A673 (cell line): ENCODE data around the gene AGMO. TPM values are rescaled to one million over a fixed set of nuclear protein-coding genes. Genes with fewer than 3 reads are reported as not detected.

Experiments used
- BruUV-seq: library from RNA; stranded (reverse); fragments of 400-500 nt; replicated peaks from 2 replicates; lab custom pipeline; 2021; lab: Mats Ljungman, UMichigan
- CTCF ChIA-PET: fragments of 300-600 bp; sonication (Branson Sonifier 250); formaldehyde crosslinking; loops from one replicate; lab custom pipeline; 2022; ENCODE audit warnings: antibody characterized with exemption; lab: Charles Lee
- POLR2A ChIA-PET: fragments of 300-600 bp; sonication (Branson Sonifier 250); formaldehyde crosslinking; loops from one replicate; lab custom pipeline; 2022; ENCODE audit warnings: antibody characterized with exemption; ENCODE audit not compliant: low non-redundant PET; lab: Charles Lee
- DNase-seq: peaks from one replicate; pipeline ENCODE4 v3.0.0-alpha.2; 2015; ENCODE audit warnings: low spot score
- H3K27ac ChIP-seq: fragments of 200-600 bp; sonication (generic); 2 replicates; pipeline ENCODE4 v1.5.1; 2016; ENCODE audit warnings: mixed run types, low read depth, mild to moderate bottlenecking, mixed read lengths, antibody characterized with exemption, low read length; ENCODE audit not compliant: poor library complexity, severe bottlenecking
- H3K27me3 ChIP-seq: fragments of 200-600 bp; sonication (generic); replicated peaks from 2 replicates; pipeline ENCODE4 v1.6.1; 2017; ENCODE audit warnings: mixed run types, low read depth, mild to moderate bottlenecking, mixed read lengths, antibody characterized with exemption, low read length; ENCODE audit not compliant: insufficient read depth, poor library complexity
- H3K36me3 ChIP-seq: fragments of 200-600 bp; sonication (generic); 2 replicates; pipeline ENCODE4 v1.6.1; 2016; ENCODE audit warnings: mixed run types, mild to moderate bottlenecking, mixed read lengths, antibody characterized with exemption, low read length; ENCODE audit not compliant: insufficient read depth, poor library complexity, severe bottlenecking
- H3K4me1 ChIP-seq: fragments of 200-600 bp; sonication (generic); 2 replicates; pipeline ENCODE4 v1.6.1; 2017; ENCODE audit warnings: mixed run types, mild to moderate bottlenecking, mixed read lengths, antibody characterized with exemption, low read length; ENCODE audit not compliant: insufficient read depth, poor library complexity, severe bottlenecking
- H3K4me3 ChIP-seq: fragments of 200-600 bp; sonication (generic); 2 replicates; pipeline ENCODE4 v1.5.1; 2016; ENCODE audit warnings: low read depth, mixed run types, mild to moderate bottlenecking, mixed read lengths, low read length; ENCODE audit not compliant: poor library complexity, severe bottlenecking
- H3K9me3 ChIP-seq: fragments of 200-600 bp; sonication (generic); 2 replicates; pipeline ENCODE4 v1.6.1; 2016; ENCODE audit warnings: mixed run types, low read depth, mild to moderate bottlenecking, mixed read lengths, antibody characterized with exemption, low read length; ENCODE audit not compliant: poor library complexity, severe bottlenecking
- CTCF ChIP-seq: fragments of 300-800, 200-600 bp; sonication (generic); conservative IDR thresholded peaks from 2 replicates; pipeline ENCODE4 v1.5.1; 2017; ENCODE audit warnings: low read depth, mild to moderate bottlenecking, antibody characterized with exemption, low read length, moderate library complexity, mixed read lengths
- EZH2 ChIP-seq: fragments of 200-600 bp; sonication (generic); IDR thresholded peaks from 2 replicates; pipeline ENCODE4 v1.6.1; 2017; ENCODE audit warnings: borderline replicate concordance, low read depth, mild to moderate bottlenecking, mixed read lengths, antibody characterized with exemption, low read length; ENCODE audit not compliant: poor library complexity, severe bottlenecking
- intact Hi-C: fragments of 100-400 bp; cut with micrococcal nuclease; formaldehyde crosslinking; loops from one replicate; pipeline ENCODE4 v1.10.0; 2022; ENCODE audit not compliant: unreplicated experiment
- total RNA-seq: library from RNA; stranded (reverse); gene quantifications from 2 replicates; pipeline ENCODE4 v1.2.3, GENCODE V29; 2021

AGMO gene
- total RNA-seq, 1 experiment from 2014 or later: not detected

- ChIA-PET CTCF (no interaction called here), POLR2A (no interaction called here)
- H3K36me3 ChIP-seq: no peaks in the 10 kb centered on the region
- no peaks in the 10 kb centered on the region for H3K9me3 ChIP-seq
- H3K4me1 ChIP-seq: no peaks in the 10 kb centered on the region
- no peak overlapping the region for H3K4me3 ChIP-seq
- intact Hi-C loops: no loop called here
- H3K27ac ChIP-seq: no peak overlapping the region
- TF ChIP-seq EZH2 (no peak), CTCF (no peak)
- no peak for DNase-seq
- no TSS peak for BruUV-seq
- peaks cover 5% of the 10 kb centered on the region for H3K27me3 ChIP-seq
Observed at GRCh38 chr7:15424468-15424867, 137.3 kb downstream of the AGMO start.

GRCh38 chr7:15419596-15419995 is 142.2 kb downstream of the AGMO start:
- BruUV-seq: no TSS peak
- Histone ChIP-seq H3K27me3 (peaks cover 5% of the 10 kb centered on the region), H3K27ac (no peak overlapping the region), H3K9me3 (no peaks in the 10 kb centered on the region), H3K36me3 (no peaks in the 10 kb centered on the region), H3K4me1 (no peaks in the 10 kb centered on the region), H3K4me3 (no peak overlapping the region)
- no peak for DNase-seq
- intact Hi-C loops: no loop called here
- ChIA-PET POLR2A (no interaction called here), CTCF (no interaction called here)
- TF ChIP-seq CTCF (no peak), EZH2 (no peak)

GRCh38 chr7:15418264-15418663 is 143.6 kb downstream of the AGMO start:
- TF ChIP-seq EZH2 (no peak), CTCF (no peak)
- H3K27me3 ChIP-seq: peaks cover 5% of the 10 kb centered on the region
- no peaks in the 10 kb centered on the region for H3K36me3 ChIP-seq
- H3K9me3 ChIP-seq: no peaks in the 10 kb centered on the region
- H3K4me3 ChIP-seq: no peak overlapping the region
- CTCF ChIA-PET: no interaction called here
- POLR2A ChIA-PET: no interaction called here
- BruUV-seq: no TSS peak
- no peaks in the 10 kb centered on the region for H3K4me1 ChIP-seq
- DNase-seq: no peak
- intact Hi-C loops: no loop called here
- no peak overlapping the region for H3K27ac ChIP-seq
